ENCODE measurements around the gene TAS2R1.

The TAS2R1 gene

DNA sequence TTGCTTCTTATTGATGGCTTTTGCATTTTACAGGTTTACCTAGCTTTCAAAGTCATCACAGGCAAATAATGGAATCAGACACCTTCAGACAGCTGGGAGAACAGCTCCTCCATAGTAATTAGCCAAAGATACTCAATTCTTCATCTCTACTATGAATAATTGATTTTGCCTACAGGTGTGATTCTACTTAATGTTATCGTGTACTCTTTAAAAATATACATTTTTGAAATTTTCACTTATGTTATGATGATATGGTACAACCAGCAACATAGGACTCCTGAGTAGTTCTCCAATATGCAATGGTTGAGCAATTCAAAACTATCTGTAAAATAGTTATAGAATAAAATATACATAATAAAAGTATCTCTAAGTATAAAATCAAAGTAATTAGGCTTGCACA, at the start of gene TAS2R1:
Gene TAS2R1 (minus strand): TSS at position 101 of the 400 bp plus-strand sequence. CDS start 319 bp downstream, outside the sequence.
- no peak for DNase-seq

GRCh38 chr5:9670371-9670770, 40.2 kb upstream of the TAS2R1 start:
- no peak for DNase-seq

DNA sequence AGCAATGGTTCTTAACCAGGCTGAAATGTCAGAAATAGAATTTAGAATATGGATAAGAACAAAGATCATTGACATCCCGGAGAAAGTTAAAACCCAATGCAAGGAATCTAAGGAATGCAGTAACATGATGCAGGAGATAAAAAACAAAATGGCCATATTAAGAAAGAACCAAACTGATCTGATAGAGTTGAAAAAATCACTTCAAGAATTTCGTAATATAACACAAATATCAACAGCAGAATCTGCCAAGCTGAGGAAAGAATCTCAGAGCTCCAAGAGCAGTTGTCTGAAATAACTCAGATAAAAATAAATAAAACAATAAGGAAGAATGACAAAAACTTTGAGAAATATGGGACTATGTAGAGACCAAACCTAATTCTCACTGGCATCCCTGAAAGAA, 37.8 kb upstream of the TAS2R1 start:
- DNase-seq = no peak

DNA sequence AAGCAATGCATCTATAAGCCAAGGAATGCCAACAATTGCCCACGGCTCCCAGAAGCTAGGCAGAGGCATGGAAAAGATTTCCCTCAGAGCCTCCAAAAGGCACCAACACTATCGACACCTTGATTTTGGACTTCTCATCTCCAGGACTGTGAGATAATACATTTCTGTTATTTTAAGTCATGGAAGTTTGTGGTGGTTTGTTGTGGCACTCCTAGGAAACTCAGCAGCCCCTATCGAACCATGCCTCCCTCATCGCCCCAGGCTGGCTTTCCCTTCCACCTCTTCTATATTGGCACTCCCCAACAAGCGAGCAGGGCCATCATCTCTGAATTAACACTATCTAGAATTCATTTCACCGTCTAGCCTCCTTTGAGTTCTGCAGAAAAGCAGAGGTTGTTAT, 33.7 kb upstream of the TAS2R1 start:
- DNase-seq = no peak

DNA sequence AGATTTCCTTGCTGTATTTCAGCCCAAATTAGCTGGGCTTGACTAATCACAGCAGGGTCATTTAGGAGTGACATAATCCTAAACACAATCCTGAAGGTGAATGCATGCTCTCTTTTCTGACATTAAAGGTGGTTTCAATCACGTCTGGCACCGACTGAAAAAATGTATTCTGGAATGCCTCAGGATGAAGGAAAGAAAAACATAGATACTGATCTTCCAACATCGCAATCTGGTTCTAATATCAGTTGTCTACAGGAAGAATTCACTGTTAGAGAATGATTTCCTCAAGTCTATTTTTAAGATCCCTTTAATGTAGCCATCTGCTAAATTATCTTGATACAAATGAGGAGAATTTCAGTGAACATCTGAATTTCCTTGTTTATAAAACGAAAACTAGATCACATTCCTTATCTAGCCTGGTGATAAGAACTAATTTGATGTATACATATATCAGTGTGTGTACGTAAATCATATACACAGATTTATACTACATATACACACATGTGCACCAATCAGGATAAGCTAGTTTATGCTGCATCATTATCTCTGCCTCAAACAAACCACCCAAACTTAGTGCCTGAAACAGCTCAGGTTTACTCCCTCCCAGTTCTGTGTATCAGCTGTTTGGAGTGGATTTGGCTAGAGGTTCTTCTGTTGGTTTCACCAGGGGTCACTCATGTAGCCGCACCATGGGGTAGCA, 31.3 kb upstream of the TAS2R1 start:
- DNase-seq = no peak

DNA sequence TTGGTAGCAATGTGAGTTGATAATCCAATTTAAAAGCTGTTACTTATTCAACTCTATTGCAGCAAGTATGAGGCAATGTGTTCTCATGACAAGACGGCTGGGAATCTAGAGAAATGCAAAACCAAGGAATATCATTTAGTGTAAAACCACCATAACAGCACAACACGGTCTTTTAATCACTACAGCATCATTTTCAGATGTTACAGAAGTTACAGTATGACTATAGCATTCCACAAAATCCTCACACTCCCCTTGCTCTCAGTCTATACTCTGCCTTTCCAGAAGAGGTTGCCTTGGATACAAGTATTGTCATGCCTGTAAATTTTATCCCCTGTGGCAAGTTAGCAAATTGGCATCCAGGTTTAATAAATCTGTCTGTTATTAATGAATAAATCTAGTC, 28.6 kb upstream of the TAS2R1 start:
- no peak for DNase-seq

DNA sequence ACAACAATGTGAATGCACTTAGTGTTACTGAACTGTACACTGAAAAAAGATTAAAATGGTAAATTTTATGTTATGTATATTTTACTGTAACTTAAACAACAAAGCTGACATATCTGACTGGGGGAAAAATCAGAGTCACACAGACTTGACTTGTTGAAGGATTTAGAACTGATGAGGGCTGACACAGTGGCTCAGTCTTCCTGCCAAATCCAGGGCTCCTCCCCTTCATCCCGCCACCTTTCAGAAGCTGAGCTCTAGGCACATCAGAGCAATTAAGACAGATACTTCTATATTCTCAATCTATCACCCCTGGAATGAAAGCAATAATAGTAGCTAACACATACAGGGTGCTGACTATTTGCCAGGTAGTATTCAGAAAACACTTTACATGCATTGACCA, 27.7 kb upstream of the TAS2R1 start:
- DNase-seq = no peak

DNA sequence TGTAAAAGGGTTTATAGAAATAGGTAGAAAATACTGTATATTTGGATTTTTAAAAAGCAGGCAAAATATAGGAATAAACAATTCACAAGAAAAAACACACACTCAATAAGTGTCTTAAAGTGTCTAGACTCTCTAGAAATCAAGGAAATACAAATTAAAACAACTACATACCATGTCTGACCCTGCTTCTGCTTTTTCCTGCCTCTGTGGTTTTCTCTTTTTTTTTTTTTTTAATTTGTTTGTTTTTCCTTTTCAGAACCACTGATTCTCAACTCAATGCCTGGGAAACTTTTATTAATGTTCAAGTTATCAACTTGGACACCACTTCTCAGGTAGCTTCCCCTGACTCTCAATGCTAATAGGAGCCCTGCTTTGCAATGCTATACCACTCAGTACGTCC, 25.5 kb upstream of the TAS2R1 start:
- no peak for DNase-seq

GRCh38 chr5:9654886-9655285, 24.7 kb upstream of the TAS2R1 start:
- no peak for DNase-seq

DNA sequence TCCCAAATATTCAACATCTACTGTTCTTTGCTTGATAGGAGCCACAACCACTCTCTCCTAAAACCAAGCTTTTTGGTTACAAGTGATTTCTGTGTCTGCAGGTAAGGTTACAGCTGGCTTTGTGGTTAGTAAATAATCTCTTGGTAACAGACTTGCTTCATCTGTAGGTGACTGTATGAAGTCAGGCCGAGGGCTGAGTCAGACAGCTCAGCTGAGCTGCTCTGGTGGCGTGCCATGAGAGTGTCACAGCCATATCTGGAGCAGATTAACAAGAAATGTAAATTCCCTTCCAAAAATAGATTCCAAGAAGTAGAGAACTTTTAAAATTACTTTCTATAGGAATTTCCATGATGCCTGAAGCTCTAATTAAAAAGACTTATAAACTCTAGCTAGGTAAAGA, 23.7 kb upstream of the TAS2R1 start:
- DNase-seq = no peak

DNA sequence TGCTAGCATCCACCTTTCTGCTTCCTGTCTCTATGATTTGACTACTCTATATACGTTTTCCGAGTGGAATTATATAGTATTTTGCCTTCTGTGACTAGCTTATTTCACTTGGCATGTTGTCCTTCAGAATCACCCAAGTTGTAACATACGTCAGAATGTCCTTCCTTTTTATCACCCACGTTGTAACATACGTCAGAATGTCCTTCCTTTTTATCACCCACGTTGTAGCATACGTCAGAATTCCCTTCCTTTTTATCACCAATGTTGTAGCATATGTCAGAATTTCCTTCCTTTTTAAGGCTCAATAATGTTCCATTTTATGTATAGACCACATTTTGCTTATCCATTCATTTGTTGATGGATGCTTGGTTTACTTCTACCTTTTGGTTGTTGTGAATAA, 22.9 kb upstream of the TAS2R1 start:
- no peak for DNase-seq

DNA sequence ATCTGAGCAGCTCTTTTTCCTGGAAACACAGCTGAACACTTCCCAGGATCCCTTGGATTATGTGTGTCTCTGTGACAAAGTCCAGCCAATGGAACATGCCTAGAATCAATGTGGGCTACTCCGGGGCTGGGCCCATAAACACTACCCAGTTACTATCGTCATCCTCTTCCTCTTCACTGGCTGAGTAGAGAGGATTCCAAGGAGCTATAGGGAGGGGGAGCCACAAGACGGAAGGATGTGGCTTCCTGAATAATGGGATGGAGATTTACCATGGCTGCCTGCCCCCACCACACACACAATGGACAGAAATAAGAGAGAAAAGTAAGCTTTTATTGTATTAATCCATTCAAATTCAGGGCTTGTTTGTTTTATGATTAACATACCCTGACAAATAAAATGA, 22.1 kb upstream of the TAS2R1 start:
- no peak for DNase-seq

DNA sequence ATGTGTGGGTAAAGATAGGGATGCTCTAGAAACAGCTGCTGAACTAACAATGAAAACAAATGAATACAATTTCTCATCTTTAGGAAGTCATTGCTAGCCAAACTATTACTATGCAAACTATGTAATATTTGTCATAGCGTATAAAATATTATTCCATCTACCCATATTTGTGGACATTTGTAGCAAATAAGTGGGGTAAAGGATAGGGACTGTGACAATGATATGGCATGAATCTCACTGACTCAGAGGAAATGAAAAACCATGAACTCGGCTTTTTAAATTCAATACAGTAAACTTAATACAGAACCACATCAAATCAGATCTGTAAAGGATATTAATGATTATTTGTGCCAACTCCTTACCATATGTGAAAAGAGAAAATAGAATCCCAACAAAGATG, 16.7 kb upstream of the TAS2R1 start:
- DNase-seq = no peak

GRCh38 chr5:9644630-9645029, 14.5 kb upstream of the TAS2R1 start:
- no peak for DNase-seq

DNA sequence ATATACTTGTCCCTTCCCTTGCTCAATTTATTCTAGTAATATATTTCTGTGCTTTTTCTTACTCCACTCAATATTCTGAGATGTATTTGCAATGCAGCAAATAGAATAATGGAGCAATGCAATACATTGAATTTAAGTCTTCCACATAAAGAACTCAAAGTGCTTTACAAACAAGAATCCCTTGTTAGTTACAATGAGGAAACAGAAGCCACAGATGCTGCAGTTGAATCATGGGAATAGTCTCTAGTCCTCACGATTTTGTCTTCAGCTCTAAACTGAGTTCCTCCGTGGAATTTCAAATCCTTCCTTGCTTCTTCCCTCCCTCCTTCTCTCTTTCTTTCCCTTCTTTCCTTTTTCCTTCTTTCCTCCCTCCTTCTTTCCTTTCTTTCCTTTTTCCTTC, 12.5 kb upstream of the TAS2R1 start:
- no peak for DNase-seq

- no peak for DNase-seq
Observed at GRCh38 chr5:9641806-9642355, 11.7 kb upstream of the TAS2R1 start.

DNA sequence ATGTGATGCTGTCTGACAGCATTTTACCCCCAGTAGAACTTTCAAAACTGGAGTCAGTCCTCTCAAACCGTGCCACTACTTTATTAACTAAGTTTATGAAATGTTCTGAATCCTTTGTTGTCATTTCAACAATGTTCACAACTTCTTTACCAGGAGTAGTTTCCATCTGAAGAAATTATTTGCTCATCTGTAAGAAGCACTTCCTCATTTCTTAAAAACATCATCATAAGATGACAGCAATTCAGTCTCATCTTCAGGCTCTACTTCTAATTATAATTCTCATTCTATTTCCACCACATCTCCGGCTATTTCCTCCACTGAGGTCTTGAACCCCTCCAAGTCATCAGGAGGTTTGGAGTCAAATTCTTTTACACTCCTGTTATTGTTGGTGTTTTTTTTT, 2.3 kb upstream of the TAS2R1 start:
- DNase-seq = no peak

DNA sequence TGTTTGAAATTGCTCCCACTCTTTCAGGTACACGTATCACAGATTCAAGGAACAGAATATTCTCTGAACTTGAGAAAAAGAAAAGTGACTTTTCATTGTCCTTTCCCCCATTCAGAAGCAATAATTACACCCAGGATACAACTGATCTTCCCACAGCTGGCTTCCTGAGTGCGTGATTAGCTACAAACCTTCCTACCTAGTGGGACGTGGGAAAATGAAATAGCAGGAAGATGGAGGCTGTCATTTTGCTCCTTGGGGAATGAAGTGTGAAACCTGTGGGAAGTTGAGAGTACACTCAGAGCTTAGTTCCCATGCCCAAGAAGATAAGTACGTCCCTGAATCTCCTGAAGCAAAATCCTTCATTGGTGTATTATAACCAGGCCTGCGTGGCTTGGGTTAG, 2.6 kb downstream of the TAS2R1 start:
- DNase-seq = no peak

DNA sequence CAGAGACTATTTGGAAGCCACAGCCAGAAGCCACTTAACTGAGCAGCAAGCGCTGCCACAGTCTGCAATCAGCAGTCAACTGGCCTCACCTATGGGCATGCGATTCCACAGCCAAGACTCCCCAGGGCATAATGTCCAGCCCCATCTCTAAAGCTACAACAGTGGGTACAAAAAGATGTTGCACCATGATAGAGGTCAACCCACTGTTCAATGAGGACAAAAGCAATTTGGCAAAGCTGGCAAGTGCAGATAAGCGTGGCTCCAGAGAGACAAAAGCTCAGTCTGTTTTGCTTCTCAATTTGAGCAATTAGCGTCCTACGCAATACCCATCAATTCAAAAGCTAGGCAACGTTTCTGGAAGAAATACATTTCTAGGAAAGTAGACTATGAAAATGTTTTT, 3.2 kb downstream of the TAS2R1 start:
- no peak for DNase-seq

- DNase-seq = no peak
Observed at GRCh38 chr5:9625731-9626130, 4.4 kb downstream of the TAS2R1 start.

- DNase-seq = no peak
Observed at GRCh38 chr5:9625286-9625685, 4.9 kb downstream of the TAS2R1 start.

DNA sequence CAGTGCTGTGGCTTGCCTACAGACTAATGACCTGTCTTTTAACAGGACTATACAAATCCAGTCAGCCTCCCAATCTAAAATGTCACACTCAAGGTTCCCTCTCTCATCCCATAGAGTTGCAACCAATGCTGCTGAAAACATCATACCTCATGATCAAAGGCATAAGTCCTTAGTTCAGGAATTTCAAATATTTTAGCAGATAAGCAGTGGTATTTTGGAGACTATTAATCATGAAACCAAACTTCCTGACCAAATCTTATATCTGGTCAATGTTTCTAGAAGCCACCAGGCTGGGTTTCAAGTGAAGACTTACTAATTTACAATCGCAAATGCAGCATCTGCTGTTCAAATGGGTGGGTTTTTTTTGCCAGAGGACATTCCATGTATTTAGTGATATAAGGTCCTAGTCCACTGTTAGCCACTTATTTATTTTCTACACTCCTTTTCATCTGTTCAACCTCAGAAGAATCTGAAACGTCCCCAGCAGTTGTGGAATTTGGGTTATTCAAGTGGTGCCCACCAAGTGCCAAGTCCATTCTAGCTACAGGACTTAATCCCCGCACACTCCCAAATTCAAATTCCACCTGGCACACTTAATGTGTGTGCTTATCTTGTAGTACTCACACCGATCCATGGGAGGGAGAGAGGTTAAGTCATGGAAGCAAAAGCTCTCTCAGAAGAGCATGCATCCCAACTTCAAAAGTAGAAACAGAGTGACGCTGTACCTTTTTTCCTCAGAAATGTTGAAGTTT, 5.8 kb downstream of the TAS2R1 start:
- no peak for DNase-seq

GRCh38 chr5:9623661-9624060, 6.5 kb downstream of the TAS2R1 start:
- DNase-seq = no peak

- no peak for DNase-seq
Observed at GRCh38 chr5:9622971-9623421, 7.2 kb downstream of the TAS2R1 start.
